WTC11 (cell line): ENCODE results near the gene FAM47C. TPM values are rescaled to one million over a fixed set of nuclear protein-coding genes. Genes with fewer than 3 reads are reported as not detected.
"Not testable (repeated sequence)": the region's sequence is repeated elsewhere in the genome, so short reads cannot be mapped to it uniquely, and the experiment has no call there.

Experiments
- ATAC-seq: fragments of 200-7000 bp; cut with Tn5 transposase; 2 replicates; pipeline ENCODE4 v1.10.0; 2021; ENCODE audit warnings: mild to moderate bottlenecking, moderate library complexity
- CTCF ChIA-PET: fragments of 300-600 bp; sonication (Branson Sonifier 250); formaldehyde crosslinking; loops from one replicate; lab custom pipeline; 2021; ENCODE audit warnings: antibody characterized with exemption; lab: Charles Lee
- POLR2A ChIA-PET: fragments of 350-600 bp; sonication (Branson Sonifier 250); formaldehyde crosslinking; loops from one replicate; lab custom pipeline; 2021; ENCODE audit warnings: antibody characterized with exemption; lab: Charles Lee
- DNase-seq: peaks from one replicate; pipeline ENCODE4 v3.0.0; 2021; ENCODE audit warnings: low spot score
- H3K27ac Mint-ChIP-seq: 2 replicates; pipeline ENCODE4 v1.8.0; 2021; ENCODE audit warnings: mixed read lengths
- H3K27me3 Mint-ChIP-seq: 2 replicates; pipeline ENCODE4 v1.8.0; 2021; ENCODE audit warnings: low read depth, mild to moderate bottlenecking, moderate library complexity, mixed read lengths
- H3K36me3 Mint-ChIP-seq: 2 replicates; pipeline ENCODE4 v1.8.0; 2021; ENCODE audit warnings: mixed read lengths
- H3K4me1 Mint-ChIP-seq: 2 replicates; pipeline ENCODE4 v1.8.0; 2022; ENCODE audit warnings: mixed read lengths
- H3K4me3 Mint-ChIP-seq: 2 replicates; pipeline ENCODE4 v1.8.0; 2021; ENCODE audit warnings: mild to moderate bottlenecking, moderate library complexity, mixed read lengths
- H3K9me3 Mint-ChIP-seq: 2 replicates; pipeline ENCODE4 v1.8.0; 2021; ENCODE audit warnings: mixed read lengths
- E2F4 ChIP-seq: sonication (generic); formaldehyde crosslinking; IDR thresholded peaks from 2 replicates; pipeline ENCODE4 v1.8.1; 2022; ENCODE audit warnings: low read depth, mild to moderate bottlenecking, moderate library complexity, missing genetic modification reagents, borderline replicate concordance
- E2F5 ChIP-seq: sonication (generic); formaldehyde crosslinking; IDR thresholded peaks from 2 replicates; pipeline ENCODE4 v1.8.1; 2022; ENCODE audit warnings: mild to moderate bottlenecking, moderate library complexity, missing genetic modification reagents
- HMGXB4 ChIP-seq: sonication (generic); formaldehyde crosslinking; IDR thresholded peaks from 2 replicates; pipeline ENCODE4 v1.8.1; 2023; ENCODE audit warnings: mild to moderate bottlenecking, moderate library complexity, missing genetic modification reagents
- IRF1 ChIP-seq: sonication (generic); formaldehyde crosslinking; IDR thresholded peaks from 2 replicates; pipeline ENCODE4 v1.8.0; 2023; ENCODE audit warnings: missing genetic modification reagents
- IRF2 ChIP-seq: sonication (generic); formaldehyde crosslinking; IDR thresholded peaks from 2 replicates; pipeline ENCODE4 v1.8.0; 2022; ENCODE audit warnings: low read depth, missing genetic modification reagents, borderline replicate concordance
- JAZF1 ChIP-seq: fragments of 250-450 bp; sonication (Bioruptor Pico); IDR thresholded peaks from 2 replicates; pipeline ENCODE4 v1.9.0; 2021; ENCODE audit warnings: moderate library complexity, mild to moderate bottlenecking, inconsistent platforms
- MAX ChIP-seq: sonication (generic); formaldehyde crosslinking; IDR thresholded peaks from 2 replicates; pipeline ENCODE4 v1.8.0; 2022; ENCODE audit warnings: mild to moderate bottlenecking, missing genetic modification reagents
- MXD4 ChIP-seq: fragments of 250-450 bp; sonication (Bioruptor Pico); IDR thresholded peaks from 2 replicates; pipeline ENCODE4 v1.8.0; 2021; ENCODE audit warnings: mild to moderate bottlenecking, moderate library complexity, borderline replicate concordance
- OVOL2 ChIP-seq: fragments of 250-450 bp; sonication (Bioruptor Pico); IDR thresholded peaks from 2 replicates; pipeline ENCODE4 v1.9.0; 2021; ENCODE audit warnings: mild to moderate bottlenecking, borderline replicate concordance
- TP53 ChIP-seq: sonication (generic); formaldehyde crosslinking; IDR thresholded peaks from 2 replicates; pipeline ENCODE4 v1.8.1; 2023; ENCODE audit warnings: mild to moderate bottlenecking, missing genetic modification reagents
- USF2 ChIP-seq: sonication (generic); formaldehyde crosslinking; IDR thresholded peaks from 2 replicates; pipeline ENCODE4 v1.8.1; 2023; ENCODE audit warnings: mild to moderate bottlenecking, missing genetic modification reagents, moderate library complexity
- ZNF138 ChIP-seq: sonication (generic); formaldehyde crosslinking; conservative IDR thresholded peaks from 2 replicates; pipeline ENCODE4 v1.8.1; 2022; ENCODE audit warnings: mild to moderate bottlenecking, moderate library complexity, missing genetic modification reagents
- ZNF219 ChIP-seq: sonication (generic); formaldehyde crosslinking; IDR thresholded peaks from 2 replicates; pipeline ENCODE4 v1.8.0; 2023; ENCODE audit warnings: missing genetic modification reagents, mild to moderate bottlenecking, borderline replicate concordance
- ZNF232 ChIP-seq: sonication (generic); formaldehyde crosslinking; IDR thresholded peaks from 2 replicates; pipeline ENCODE4 v1.8.0; 2022; ENCODE audit warnings: mild to moderate bottlenecking, missing genetic modification reagents
- ZNF416 ChIP-seq: fragments of 250-450 bp; sonication (Bioruptor Pico); IDR thresholded peaks from 2 replicates; pipeline ENCODE4 v1.9.0; 2021; ENCODE audit warnings: mild to moderate bottlenecking, inconsistent platforms
- total RNA-seq: library from RNA; stranded (reverse); gene quantifications from 3 replicates; pipeline ENCODE4 v1.2.3, GENCODE V29; 2021
- TF ChIP-seq, protein P1 (sequence below): sonication (generic); formaldehyde crosslinking; IDR thresholded peaks from 2 replicates; pipeline ENCODE4 v1.8.0; 2022; ENCODE audit warnings: mild to moderate bottlenecking, missing genetic modification reagents
- TF ChIP-seq, protein P2 (sequence below): sonication (generic); formaldehyde crosslinking; IDR thresholded peaks from 2 replicates; pipeline ENCODE4 v1.8.1; 2022; ENCODE audit warnings: low read depth, missing genetic modification reagents, borderline replicate concordance
- TF ChIP-seq, protein P3 (sequence below): sonication (generic); formaldehyde crosslinking; conservative IDR thresholded peaks from 2 replicates; pipeline ENCODE4 v1.8.1; 2023; ENCODE audit warnings: mild to moderate bottlenecking, low read depth, missing genetic modification reagents, moderate library complexity

FAM47C gene
- total RNA-seq, 1 experiment from 2014 or later: not detected

DNA sequence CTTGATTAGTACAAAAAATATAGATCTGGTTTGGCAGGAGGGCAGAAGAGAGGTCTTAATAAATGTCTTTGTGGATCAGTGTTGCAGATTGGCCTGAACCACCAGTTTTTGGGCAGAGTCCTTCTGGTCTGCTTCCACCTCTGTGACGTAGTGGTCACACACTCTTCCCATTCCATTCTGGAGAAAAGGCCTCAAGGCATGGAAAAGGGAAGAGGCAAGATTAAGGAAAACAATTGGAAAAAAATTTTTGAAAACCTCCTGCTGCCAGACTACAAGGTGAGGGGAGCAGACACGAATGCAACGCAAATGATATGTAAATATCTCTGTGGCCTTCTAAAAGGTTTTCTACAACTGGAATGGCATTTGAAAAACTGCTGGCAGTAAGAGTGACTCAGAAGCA lies 24.3 kb upstream of the FAM47C start (continued):
- TF ChIP-seq, protein P1, sequence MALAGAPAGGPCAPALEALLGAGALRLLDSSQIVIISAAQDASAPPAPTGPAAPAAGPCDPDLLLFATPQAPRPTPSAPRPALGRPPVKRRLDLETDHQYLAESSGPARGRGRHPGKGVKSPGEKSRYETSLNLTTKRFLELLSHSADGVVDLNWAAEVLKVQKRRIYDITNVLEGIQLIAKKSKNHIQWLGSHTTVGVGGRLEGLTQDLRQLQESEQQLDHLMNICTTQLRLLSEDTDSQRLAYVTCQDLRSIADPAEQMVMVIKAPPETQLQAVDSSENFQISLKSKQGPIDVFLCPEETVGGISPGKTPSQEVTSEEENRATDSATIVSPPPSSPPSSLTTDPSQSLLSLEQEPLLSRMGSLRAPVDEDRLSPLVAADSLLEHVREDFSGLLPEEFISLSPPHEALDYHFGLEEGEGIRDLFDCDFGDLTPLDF (CRISPR knock-in tag): no peak
- TF ChIP-seq, protein P2, sequence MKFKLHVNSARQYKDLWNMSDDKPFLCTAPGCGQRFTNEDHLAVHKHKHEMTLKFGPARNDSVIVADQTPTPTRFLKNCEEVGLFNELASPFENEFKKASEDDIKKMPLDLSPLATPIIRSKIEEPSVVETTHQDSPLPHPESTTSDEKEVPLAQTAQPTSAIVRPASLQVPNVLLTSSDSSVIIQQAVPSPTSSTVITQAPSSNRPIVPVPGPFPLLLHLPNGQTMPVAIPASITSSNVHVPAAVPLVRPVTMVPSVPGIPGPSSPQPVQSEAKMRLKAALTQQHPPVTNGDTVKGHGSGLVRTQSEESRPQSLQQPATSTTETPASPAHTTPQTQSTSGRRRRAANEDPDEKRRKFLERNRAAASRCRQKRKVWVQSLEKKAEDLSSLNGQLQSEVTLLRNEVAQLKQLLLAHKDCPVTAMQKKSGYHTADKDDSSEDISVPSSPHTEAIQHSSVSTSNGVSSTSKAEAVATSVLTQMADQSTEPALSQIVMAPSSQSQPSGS (CRISPR knock-in tag): no peak
- TF ChIP-seq ZNF219 (CRISPR knock-in tag) (no peak), JAZF1 (CRISPR knock-in tag) (no peak), OVOL2 (CRISPR knock-in tag) (no peak), E2F4 (no peak), IRF2 (no peak), ZNF138 (CRISPR knock-in tag) (no peak)
- TF ChIP-seq, protein P3, sequence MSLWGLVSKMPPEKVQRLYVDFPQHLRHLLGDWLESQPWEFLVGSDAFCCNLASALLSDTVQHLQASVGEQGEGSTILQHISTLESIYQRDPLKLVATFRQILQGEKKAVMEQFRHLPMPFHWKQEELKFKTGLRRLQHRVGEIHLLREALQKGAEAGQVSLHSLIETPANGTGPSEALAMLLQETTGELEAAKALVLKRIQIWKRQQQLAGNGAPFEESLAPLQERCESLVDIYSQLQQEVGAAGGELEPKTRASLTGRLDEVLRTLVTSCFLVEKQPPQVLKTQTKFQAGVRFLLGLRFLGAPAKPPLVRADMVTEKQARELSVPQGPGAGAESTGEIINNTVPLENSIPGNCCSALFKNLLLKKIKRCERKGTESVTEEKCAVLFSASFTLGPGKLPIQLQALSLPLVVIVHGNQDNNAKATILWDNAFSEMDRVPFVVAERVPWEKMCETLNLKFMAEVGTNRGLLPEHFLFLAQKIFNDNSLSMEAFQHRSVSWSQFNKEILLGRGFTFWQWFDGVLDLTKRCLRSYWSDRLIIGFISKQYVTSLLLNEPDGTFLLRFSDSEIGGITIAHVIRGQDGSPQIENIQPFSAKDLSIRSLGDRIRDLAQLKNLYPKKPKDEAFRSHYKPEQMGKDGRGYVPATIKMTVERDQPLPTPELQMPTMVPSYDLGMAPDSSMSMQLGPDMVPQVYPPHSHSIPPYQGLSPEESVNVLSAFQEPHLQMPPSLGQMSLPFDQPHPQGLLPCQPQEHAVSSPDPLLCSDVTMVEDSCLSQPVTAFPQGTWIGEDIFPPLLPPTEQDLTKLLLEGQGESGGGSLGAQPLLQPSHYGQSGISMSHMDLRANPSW: no peak

DNA sequence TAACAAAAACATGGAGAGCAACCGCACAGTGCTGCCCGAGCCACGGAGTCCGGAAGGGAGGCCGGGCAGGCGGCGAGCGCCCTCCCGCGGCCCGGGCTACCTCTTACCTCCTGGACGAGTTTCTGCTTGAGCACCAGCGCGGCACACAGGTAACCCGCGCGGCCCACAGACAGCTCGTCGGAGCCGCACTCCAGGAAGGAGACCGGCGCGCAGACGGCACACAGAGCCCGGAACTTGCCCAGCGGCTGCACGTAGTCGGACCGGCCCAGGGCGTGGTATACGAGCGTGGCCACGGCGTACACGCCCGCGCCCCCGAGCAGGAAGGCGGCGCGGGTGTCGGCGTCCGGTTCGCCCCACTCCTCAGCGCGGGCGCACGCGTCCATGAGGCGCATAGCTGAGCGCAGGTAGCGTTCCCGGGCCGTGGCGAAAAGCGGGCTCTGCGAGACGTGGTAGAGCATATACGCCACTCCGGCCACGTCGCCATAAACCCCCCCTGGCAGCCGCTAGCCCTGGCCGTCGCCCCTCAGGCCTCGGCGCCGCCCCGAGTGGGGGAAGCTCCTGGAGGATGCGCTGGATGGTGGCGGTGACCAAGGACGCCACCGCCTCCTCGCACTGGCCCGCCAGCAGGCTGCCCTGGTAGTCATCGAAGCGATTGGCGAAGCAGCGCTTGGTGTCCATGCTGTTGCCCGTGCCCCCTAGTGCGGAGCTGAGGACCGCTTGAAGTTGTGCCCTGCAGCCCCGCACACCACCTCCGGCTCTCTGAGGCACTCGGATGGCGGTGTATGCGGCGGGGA lies 22.6 kb upstream of the FAM47C start:
- peaks cover 17% of the 10 kb centered on the region for H3K4me1 Mint-ChIP-seq
- peaks cover 18% of the 10 kb centered on the region for H3K27me3 Mint-ChIP-seq
- DNase-seq (peak; percentile 64), ATAC-seq (peak; percentile 85)
- H3K36me3 Mint-ChIP-seq, POLR2A ChIA-PET, H3K27ac Mint-ChIP-seq, H3K9me3 Mint-ChIP-seq: not testable (repeated sequence)
- peak overlapping the region; percentile 67 for H3K4me3 Mint-ChIP-seq
- CTCF ChIA-PET: interaction anchor here (1.0 kb wide), 1 partner anchor 14 kb away, joined by 3 read pairs; no protein-coding TSS in a partner anchor
- peak; percentile 47; the same call in 1 of the 2 replicates for TF ChIP-seq HMGXB4 (CRISPR knock-in tag)

DNA sequence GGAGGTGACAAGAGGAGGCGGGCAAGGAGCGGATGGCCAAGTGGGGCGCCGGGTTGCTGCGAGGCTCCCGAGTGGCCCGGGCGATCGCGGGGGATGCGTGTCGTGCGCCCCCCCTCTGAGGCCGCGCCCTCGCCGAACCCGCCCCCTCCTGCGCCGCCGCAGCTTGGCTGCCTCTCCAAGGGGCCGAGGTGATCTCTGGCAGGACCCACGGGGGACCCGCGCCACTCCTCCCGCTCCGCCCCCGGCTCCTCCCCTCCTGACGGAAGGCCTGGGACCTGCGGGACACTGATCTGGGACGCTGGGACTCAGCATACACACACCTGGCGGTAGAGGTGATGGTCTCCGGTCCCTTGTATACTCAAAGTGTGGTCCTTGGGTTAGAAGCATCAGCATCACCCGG lies 21.9 kb upstream of the FAM47C start:
- ChIA-PET CTCF (interaction anchor here (1.0 kb wide), 1 partner anchor 15 kb away, joined by 3 read pairs; no protein-coding TSS in a partner anchor), POLR2A (no interaction called here)
- DNase-seq: no peak
- no peak overlapping the region for H3K27ac Mint-ChIP-seq
- peak; percentile 39 for ATAC-seq
- no peaks in the 10 kb centered on the region for H3K36me3 Mint-ChIP-seq
- peaks cover 4% of the 10 kb centered on the region; the same call in 1 of the 2 replicates for H3K9me3 Mint-ChIP-seq
- peaks cover 17% of the 10 kb centered on the region for H3K4me1 Mint-ChIP-seq
- H3K4me3 Mint-ChIP-seq: peak overlapping the region; percentile 65
- peaks cover 18% of the 10 kb centered on the region for H3K27me3 Mint-ChIP-seq
- TF ChIP-seq ZNF416 (no peak), E2F5 (CRISPR knock-in tag) (no peak), MAX (CRISPR knock-in tag) (no peak), ZNF232 (CRISPR knock-in tag) (no peak), USF2 (CRISPR knock-in tag) (no peak), TP53 (CRISPR knock-in tag) (no peak), IRF1 (CRISPR knock-in tag) (no peak), MXD4 (CRISPR knock-in tag) (no peak)
- TF ChIP-seq, protein P1 (CRISPR knock-in tag): no peak
